ENCODE measurements around the gene MTA2. TPM values are rescaled to one million over a fixed set of nuclear protein-coding genes. Genes with fewer than 3 reads are reported as not detected.
A peak's percentile ranks its signal among the peaks of the same experiment; 100 is the strongest.

The MTA2 gene
- total RNA-seq, 1 donor from 2014 or later: 203 TPM

- DNase-seq (ENCODE audit: low read depth, low spot score): no peak
- peaks cover 35% of the 10 kb centered on the region for H3K36me3 Mint-ChIP-seq (ENCODE audit: low read depth)
- peak overlapping the region; percentile 94 for H3K4me3 Mint-ChIP-seq
- H3K27ac Mint-ChIP-seq (ENCODE audit: unreplicated experiment): peak overlapping the region; percentile 85
- peaks cover 58% of the 10 kb centered on the region for H3K4me1 Mint-ChIP-seq
- TF ChIP-seq CTCF (conservative IDR thresholded peaks at IDR 0.05): no peak
- no peaks in the 10 kb centered on the region for H3K9me3 Mint-ChIP-seq
- peaks cover 23% of the 10 kb centered on the region for H3K27me3 Mint-ChIP-seq (ENCODE audit: low read depth)
Observed at GRCh38 chr11:62601122-62601371, 618 bp downstream of the MTA2 start.

GRCh38 chr11:62600367-62601121 is 1.1 kb downstream of the MTA2 start:
- H3K9me3 Mint-ChIP-seq: no peaks in the 10 kb centered on the region
- peaks cover 58% of the 10 kb centered on the region for H3K4me1 Mint-ChIP-seq
- H3K27ac Mint-ChIP-seq (ENCODE audit: unreplicated experiment): peak overlapping the region; percentile 90
- peaks cover 23% of the 10 kb centered on the region for H3K27me3 Mint-ChIP-seq (ENCODE audit: low read depth)
- H3K36me3 Mint-ChIP-seq (ENCODE audit: low read depth): peaks cover 36% of the 10 kb centered on the region
- H3K4me3 Mint-ChIP-seq: peak overlapping the region; percentile 94
- DNase-seq (ENCODE audit: low read depth, low spot score): no peak
- no peak for TF ChIP-seq CTCF (conservative IDR thresholded peaks at IDR 0.05)

GRCh38 chr11:62599901-62600300 is 1.8 kb downstream of the MTA2 start:
- H3K4me1 Mint-ChIP-seq: peaks cover 54% of the 10 kb centered on the region
- no peak for DNase-seq (ENCODE audit: low read depth, low spot score)
- peaks cover 23% of the 10 kb centered on the region for H3K27me3 Mint-ChIP-seq (ENCODE audit: low read depth)
- no peak for TF ChIP-seq CTCF (conservative IDR thresholded peaks at IDR 0.05)
- H3K36me3 Mint-ChIP-seq (ENCODE audit: low read depth): peaks cover 42% of the 10 kb centered on the region
- H3K4me3 Mint-ChIP-seq: peak overlapping the region; percentile 94
- peak overlapping the region; percentile 75 for H3K27ac Mint-ChIP-seq (ENCODE audit: unreplicated experiment)
- H3K9me3 Mint-ChIP-seq: no peaks in the 10 kb centered on the region

- peaks cover 45% of the 10 kb centered on the region for H3K36me3 Mint-ChIP-seq (ENCODE audit: low read depth)
Observed at GRCh38 chr11:62599069-62599696, 2.5 kb downstream of the MTA2 start.

GRCh38 chr11:62595124-62595523 is 6.5 kb downstream of the MTA2 start:
- Mint-ChIP-seq H3K27me3 (ENCODE audit: low read depth) (peaks cover 3% of the 10 kb centered on the region), H3K27ac (ENCODE audit: unreplicated experiment) (no peak overlapping the region), H3K9me3 (no peaks in the 10 kb centered on the region), H3K4me1 (peaks cover 53% of the 10 kb centered on the region), H3K36me3 (ENCODE audit: low read depth) (peaks cover 35% of the 10 kb centered on the region), H3K4me3 (peak overlapping the region; percentile 87)
- DNase-seq (ENCODE audit: low read depth, low spot score): no peak
- TF ChIP-seq CTCF (conservative IDR thresholded peaks at IDR 0.05): no peak

More at GRCh38 chr11:62599069-62599696, 2.5 kb downstream of the MTA2 start:
- H3K27me3 Mint-ChIP-seq (ENCODE audit: low read depth): peaks cover 23% of the 10 kb centered on the region
- no peak for TF ChIP-seq CTCF (conservative IDR thresholded peaks at IDR 0.05)
- peak; percentile 75 for DNase-seq (ENCODE audit: low read depth, low spot score)
- H3K27ac Mint-ChIP-seq (ENCODE audit: unreplicated experiment): peak overlapping the region; percentile 22
- H3K4me1 Mint-ChIP-seq: peaks cover 47% of the 10 kb centered on the region
- no peaks in the 10 kb centered on the region for H3K9me3 Mint-ChIP-seq
- H3K4me3 Mint-ChIP-seq: peak overlapping the region; percentile 94

Data from neural crest cell (in vitro differentiated cells).